Stimulated activated CD8-positive, alpha-beta memory T cell treated with anti-CD3 and anti-CD28 coated beads, Interleukin-7, amount 100 ng/mL, for 48 hours (primary cell): ENCODE data around the gene HMGCR.

Experiments used
- DNase-seq, 2 donors: peaks; one replicate each; pipeline ENCODE4 v3.0.0-alpha.2; 2020; ENCODE audit warnings: low read depth in 1 of 2; ENCODE audit errors: extremely low read depth in 1 of 2

The HMGCR gene

GRCh38 chr5:75340714-75341478 is 3.9 kb downstream of the HMGCR start:
- DNase-seq = no peak

DNA sequence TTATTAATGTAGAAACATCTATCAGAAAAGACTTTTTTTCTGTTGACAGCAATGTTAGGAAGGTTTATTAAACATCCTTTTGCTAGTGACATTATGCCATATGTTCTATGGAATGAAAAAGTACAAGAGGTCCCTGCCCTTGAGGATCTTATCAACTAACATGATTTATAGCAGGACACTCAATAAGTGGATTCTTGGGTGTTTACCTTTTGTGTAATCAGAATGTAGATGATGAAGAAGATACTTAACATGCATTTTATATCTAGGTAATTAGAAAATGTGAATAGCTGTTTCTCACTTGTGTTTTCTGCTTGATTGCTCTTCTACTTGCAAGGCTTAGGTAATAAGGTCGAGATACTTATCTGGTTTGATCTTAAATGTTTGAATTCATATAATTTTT is 4.9 kb downstream of the HMGCR start:
- no peak for DNase-seq

DNA sequence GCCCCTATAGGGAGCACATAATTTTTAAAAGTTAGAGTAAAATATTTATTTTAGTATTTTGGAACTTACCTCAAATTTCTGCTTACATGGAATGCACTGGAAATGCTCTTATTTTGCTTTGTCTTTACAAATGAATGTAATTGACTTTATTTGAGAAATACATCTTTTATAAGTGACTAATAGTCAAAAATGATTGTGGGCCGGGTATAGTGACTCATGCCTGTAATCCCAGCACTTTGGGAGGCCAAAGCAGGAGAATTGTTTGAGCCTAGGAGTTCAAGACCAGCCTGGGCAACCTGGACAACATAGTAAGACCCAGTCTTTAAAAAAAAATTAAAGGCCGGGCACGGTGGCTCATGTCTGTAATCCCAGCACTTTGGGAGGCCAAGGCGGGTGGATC is 5.8 kb downstream of the HMGCR start:
- DNase-seq = no peak

GRCh38 chr5:75348241-75348640 is 11.2 kb downstream of the HMGCR start:
- DNase-seq = no peak

DNA sequence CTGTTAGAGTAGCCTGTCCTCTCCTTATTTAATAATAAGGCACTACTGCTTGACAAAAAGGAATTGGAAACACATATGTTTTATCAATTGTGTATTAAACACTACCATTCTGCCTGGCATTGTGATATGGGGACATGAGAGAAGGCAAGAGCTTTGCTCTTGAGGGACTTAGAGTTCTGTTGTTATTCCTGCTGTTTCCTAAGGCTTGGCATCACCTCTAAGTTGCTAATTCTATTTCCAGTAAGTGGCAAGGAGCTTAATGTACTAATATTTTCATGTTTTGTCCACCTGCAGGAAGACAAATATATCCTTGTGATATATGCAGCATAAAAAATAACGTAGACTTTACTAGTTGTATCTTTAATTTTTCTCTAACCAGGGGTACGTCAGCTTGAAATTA is 12.6 kb downstream of the HMGCR start:
- DNase-seq = no peak

DNA sequence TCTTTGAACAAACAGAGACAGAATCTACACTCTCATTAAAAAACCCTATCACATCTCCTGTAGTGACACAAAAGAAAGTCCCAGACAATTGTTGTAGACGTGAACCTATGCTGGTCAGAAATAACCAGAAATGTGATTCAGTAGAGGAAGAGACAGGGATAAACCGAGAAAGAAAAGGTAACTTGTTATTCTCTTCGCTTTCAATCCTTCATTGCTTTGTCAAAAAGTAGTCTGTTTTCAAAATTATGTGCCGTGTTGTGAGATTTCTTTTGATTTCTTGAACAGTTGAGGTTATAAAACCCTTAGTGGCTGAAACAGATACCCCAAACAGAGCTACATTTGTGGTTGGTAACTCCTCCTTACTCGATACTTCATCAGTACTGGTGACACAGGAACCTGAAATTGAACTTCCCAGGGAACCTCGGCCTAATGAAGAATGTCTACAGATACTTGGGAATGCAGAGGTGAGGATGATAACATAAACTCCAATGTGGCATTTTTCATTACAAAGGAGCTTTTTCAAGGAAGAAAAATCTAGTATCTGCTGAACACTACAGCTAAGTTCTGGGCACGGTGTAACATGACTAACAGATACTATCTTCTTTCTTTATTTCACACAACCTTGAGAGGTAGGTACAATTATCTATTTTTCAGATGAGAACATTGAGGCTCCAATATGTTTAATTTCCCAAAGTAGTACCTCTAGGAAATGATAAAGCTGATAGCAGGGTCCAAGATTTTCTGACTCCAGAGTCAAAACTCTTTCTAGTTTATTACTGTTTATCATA is 14.3 kb downstream of the HMGCR start:
- DNase-seq = no peak

- no peak for DNase-seq
Observed at GRCh38 chr5:75355236-75355635, 18.2 kb downstream of the HMGCR start.

- no peak for DNase-seq
Observed at GRCh38 chr5:75356719-75357118, 19.7 kb downstream of the HMGCR start.

DNA sequence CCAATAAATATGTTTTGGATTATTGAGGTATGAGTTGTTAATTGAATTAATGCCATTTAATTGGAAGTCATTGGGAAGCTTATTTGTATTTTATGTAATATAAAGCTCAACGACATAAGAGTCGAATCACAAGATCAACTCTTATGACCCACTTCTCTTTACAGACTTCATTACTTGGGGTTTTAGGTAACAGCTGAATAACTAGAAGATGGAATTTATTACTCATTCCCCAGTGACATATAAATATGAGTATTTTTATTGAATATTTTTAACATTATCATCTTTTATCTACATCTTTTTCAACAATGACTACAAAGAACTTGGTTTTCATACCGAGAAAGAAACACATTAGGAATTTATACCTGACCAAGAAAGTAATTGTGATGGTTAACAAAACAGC is 21.1 kb downstream of the HMGCR start:
- DNase-seq = no peak

GRCh38 chr5:75361310-75361709 is 24.3 kb downstream of the HMGCR start:
- no peak for DNase-seq

GRCh38 chr5:75362474-75362975 is 25.5 kb downstream of the HMGCR start:
- DNase-seq = no peak

GRCh38 chr5:75363111-75363510 is 26.1 kb downstream of the HMGCR start:
- no peak for DNase-seq

DNA sequence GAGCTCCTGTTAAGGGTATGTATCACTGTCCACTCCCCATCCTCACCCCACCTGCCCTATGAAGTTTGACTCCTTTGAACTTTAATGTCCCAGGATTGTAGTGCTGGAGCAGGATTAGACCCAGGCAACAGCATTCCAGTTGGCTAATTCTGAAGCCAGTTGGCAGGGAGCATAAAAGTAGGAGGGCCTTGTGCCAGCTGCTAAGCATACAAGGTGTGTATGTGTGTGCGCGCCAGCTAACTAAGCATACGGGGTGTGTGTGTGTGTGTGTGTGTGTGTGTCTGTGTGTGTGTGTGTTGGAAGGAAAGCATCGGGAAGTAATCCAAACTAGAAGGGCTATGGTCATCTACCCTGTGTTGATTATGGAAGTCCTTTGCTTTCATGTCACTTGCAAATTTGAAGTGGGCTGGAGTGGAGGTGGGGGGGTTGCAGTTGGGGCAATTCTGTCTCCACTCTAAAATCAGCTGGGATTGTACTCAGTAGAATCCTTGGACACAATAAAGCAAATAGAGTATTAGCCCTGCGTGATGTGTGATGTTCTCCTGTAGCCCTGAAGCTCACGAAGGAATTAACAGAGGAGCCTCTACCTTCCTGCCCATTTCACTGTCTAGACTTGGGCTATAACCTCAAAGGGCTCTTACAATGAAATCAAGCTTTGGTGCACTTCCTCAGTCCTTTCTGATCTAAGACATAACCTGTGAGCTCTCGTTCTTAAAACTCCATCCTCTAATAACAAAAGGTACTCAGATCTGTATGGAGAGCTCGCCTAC is 26.9 kb downstream of the HMGCR start:
- DNase-seq = no peak

DNA sequence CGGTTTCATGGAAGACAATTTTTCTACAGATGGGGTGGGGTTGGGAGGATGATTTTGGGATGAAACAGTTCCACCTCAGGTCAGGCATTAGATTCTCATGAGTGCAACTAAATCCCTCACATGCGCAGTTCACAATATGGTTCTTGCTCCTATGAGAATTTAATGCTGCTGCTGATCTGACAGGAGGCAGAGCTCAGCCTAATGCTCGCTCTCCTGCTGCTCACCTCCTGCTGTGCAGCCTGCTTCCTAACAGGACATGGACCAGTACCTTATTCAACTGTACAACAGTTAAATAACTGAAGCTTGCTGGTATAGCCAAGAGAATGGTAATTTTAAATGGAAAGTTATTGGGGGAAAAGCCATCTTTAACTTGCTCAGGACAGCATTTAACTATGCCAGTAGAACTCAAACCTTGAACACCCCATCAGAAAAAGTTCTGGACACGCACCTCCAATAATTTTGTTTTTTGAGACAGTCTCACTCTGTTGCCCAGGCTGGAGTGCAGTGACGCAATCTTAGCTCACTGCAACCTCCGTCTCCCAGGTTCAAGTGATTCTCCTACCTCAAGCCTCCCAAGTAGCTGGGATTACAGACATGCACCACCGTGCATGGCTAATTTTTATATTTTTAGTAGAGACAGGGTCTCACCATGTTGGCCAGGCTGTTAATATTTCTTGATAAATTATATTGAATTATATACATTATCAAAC is 27.7 kb downstream of the HMGCR start:
- no peak for DNase-seq

DNA sequence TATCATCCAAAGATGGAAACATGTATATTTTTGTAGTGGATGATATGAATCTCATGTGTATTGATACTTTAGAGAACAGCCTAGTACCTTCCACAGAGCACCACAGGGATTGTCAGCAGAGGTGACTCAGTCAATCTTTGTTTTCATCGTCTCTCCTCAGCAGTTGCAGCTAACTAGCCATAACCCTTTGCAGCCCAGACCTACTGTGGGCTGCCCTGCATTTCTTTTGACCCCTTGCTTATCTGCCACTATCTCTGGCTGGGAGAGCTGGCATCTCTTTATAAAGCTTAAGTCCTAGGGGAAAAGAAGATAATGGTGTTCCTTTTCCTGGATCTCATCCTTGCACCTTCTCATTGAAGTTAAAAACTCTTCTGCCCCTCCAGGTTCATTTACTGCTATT is 28.7 kb downstream of the HMGCR start:
- no peak for DNase-seq

- DNase-seq = no peak
Observed at GRCh38 chr5:75366787-75367186, 29.8 kb downstream of the HMGCR start.

DNA sequence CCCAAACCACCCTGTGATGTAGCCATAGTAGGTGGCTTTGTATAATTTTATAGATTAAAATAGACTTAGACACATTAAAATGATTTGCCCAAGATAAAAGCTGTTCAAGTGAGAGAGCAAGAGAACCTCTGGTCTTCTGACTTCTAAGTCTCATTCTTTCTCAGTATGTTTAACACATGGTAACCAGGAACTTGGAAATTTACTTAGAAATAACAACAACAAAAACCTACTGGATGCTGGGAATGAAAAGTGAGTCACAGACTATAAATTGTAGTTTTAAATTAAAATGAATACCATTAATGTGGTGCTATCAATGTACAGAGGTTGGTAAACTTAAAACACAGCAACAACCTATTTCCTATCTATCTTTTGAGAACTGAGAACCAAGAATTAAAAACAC is 30.4 kb downstream of the HMGCR start:
- DNase-seq = no peak

DNA sequence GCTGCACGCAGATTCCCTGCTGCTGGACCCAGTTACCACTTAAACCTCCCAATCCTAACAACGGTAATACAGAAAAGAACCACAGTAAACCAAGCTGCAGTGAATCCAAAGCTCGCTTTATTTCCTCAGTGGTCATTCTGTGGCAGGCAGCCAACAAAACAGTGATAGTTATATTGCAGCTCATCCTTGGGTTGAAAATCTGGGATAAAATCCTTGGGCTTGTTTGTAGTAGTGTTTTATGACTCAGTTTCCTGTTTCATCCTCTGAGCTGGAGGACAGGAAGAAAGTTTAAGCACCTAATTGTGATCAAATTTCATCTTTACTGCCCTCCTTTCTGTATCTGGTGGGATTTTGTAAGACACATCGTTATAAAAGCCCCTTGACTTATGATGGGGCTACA is 31.4 kb downstream of the HMGCR start:
- no peak for DNase-seq

GRCh38 chr5:75373862-75374261 is 36.8 kb downstream of the HMGCR start:
- no peak for DNase-seq

DNA sequence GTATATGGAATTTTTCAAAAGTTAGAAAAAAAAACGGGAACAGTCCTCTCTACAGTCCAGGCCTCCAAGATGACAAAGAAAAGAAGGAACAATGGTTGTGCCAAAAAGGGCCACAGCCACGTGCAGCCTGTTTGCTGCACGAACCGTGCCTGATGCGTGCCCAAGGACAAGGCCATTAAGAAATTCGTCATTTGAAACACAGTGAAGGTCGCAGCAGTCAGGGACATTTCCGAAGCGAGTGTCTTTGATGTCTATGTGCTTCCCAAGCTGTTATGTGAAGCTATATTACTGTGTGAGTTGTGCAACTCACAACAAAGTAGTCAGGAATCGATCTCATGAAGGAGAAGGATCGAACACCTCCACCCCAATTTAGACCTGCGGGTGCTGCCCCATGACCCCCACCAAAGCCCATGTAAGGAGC is 37.4 kb downstream of the HMGCR start:
- DNase-seq = no peak

GRCh38 chr5:75375414-75375813 is 38.4 kb downstream of the HMGCR start:
- DNase-seq = no peak
